HepG2 (cell line): ENCODE results near the gene RIT2. TPM values are rescaled to one million over a fixed set of nuclear protein-coding genes. Genes with fewer than 3 reads are reported as not detected.
A peak's percentile ranks its signal among the peaks of the same experiment; 100 is the strongest.

Experiments used
- ATAC-seq: fragments of 200-7000 bp; cut with Tn5 transposase; 3 replicates; pipeline ENCODE4 v1.9.1; 2020; ENCODE audit warnings: mild to moderate bottlenecking, moderate library complexity
- BruUV-seq: library from RNA; stranded (reverse); fragments of 400-500 nt; replicated peaks from 2 replicates; lab custom pipeline; 2021; lab: Mats Ljungman, UMichigan
- CTCF ChIA-PET: fragments of 300-600 bp; formaldehyde crosslinking; extraction: SDS; loops from one replicate; lab custom pipeline; 2021; ENCODE audit warnings: low total read pairs, inconsistent platforms, low intra/inter-chr PET ratio; lab: Yijun Ruan, JAX
- POLR2A ChIA-PET: fragments of 350-600 bp; sonication (Branson Sonifier 250); formaldehyde crosslinking; loops from one replicate; lab custom pipeline; 2020; ENCODE audit warnings: antibody characterized with exemption, inconsistent platforms; lab: Yijun Ruan, JAX
- DNase-seq: peaks from one replicate; pipeline ENCODE4 v3.0.0-alpha.2; 2015; ENCODE audit warnings: low spot score
- FAIRE-seq: peaks from 3 replicates; lab custom pipeline; 2011; peaks lifted over from hg19 to GRCh38; lab: Jason Lieb, UNC
- H2AFZ ChIP-seq: one replicate; pipeline ENCODE4 v1.6.1; 2011; ENCODE audit warnings: low read length, inconsistent platforms
- H3K27ac ChIP-seq: fragments of 300-600 bp; 3 replicates; pipeline ENCODE4 v1.8.0; 2011; ENCODE audit warnings: mixed run types, mild to moderate bottlenecking, mixed read lengths, low read length, inconsistent platforms; ENCODE audit not compliant: insufficient read depth; ENCODE audit errors: extremely low read length
- H3K27me3 ChIP-seq, 2 experiments: fragments of 200-600 bp in 1 of 2; 2 replicates in 1 of 2; 3 replicates in 1 of 2; pipeline versions ENCODE4 v1.6.0 to v1.8.0; 2011; ENCODE audit warnings: low read length in 2 of 2, mild to moderate bottlenecking in 2 of 2, moderate library complexity in 2 of 2, inconsistent platforms in 1 of 2; ENCODE audit not compliant: insufficient read depth in 2 of 2, control insufficient read depth in 1 of 2
- H3K36me3 ChIP-seq, 2 experiments: fragments of 200-600 bp in 1 of 2; replicated peaks in 1 of 2; 2 replicates in 1 of 2; 3 replicates in 1 of 2; pipeline versions ENCODE4 v1.5.1 to v1.8.0; 2011; ENCODE audit warnings: low read length in 2 of 2, inconsistent platforms in 1 of 2; ENCODE audit not compliant: insufficient read depth in 2 of 2, control insufficient read depth in 1 of 2
- H3K4me1 ChIP-seq: 2 replicates; pipeline ENCODE4 v1.5.1; 2012; ENCODE audit warnings: low read length, inconsistent platforms; ENCODE audit not compliant: insufficient read depth
- H3K4me2 ChIP-seq: 2 replicates; pipeline ENCODE4 v1.6.0; 2011; ENCODE audit warnings: low read depth, low read length, inconsistent platforms
- H3K4me3 ChIP-seq, 3 experiments: fragments of 200-600 bp in 1 of 3; sonication (generic), shearing (Covaris generic) in 1 of 3; replicated peaks in 1 of 3; 2 replicates each; pipeline ENCODE4 v1.5.1; 2011 to 2016; ENCODE audit warnings: low read length in 3 of 3, inconsistent platforms in 2 of 3, low read depth in 2 of 3, mild to moderate bottlenecking in 2 of 3, control low read depth in 1 of 3, mixed read lengths in 1 of 3; ENCODE audit not compliant: insufficient read depth in 1 of 3
- H3K79me2 ChIP-seq: one replicate; pipeline ENCODE4 v1.6.1; 2011; ENCODE audit warnings: low read length, inconsistent platforms; ENCODE audit not compliant: insufficient read depth
- H3K9ac ChIP-seq: 2 replicates; pipeline ENCODE4 v1.6.0; 2011; ENCODE audit warnings: mild to moderate bottlenecking, low read depth, low read length, inconsistent platforms; ENCODE audit not compliant: insufficient read depth
- H3K9me3 ChIP-seq: 2 replicates; pipeline ENCODE4 v1.5.1; 2012; ENCODE audit warnings: mild to moderate bottlenecking, low read length
- H4K20me1 ChIP-seq: 2 replicates; pipeline ENCODE4 v1.6.0; 2011; ENCODE audit warnings: inconsistent platforms, mild to moderate bottlenecking, low read length, moderate library complexity; ENCODE audit not compliant: insufficient read depth
- CEBPB ChIP-seq: IDR thresholded peaks from 2 replicates; pipeline ENCODE4 v1.6.1; 2011; ENCODE audit warnings: low read depth, low read length, improper control_type of control experiment, borderline replicate concordance
- HNRNPUL1 ChIP-seq: fragments of 200-400 bp; formaldehyde crosslinking; IDR thresholded peaks from 2 replicates; pipeline ENCODE4 v1.6.1; 2017; ENCODE audit warnings: low read depth, mild to moderate bottlenecking, low read length, moderate library complexity
- NFAT5 ChIP-seq: sonication (generic); formaldehyde crosslinking; IDR thresholded peaks from 2 replicates; pipeline ENCODE4 v1.4.0; 2020; ENCODE audit warnings: missing genetic modification reagents
- PAWR ChIP-seq: sonication (generic); formaldehyde crosslinking; IDR thresholded peaks from 2 replicates; pipeline ENCODE4 v1.4.0; 2020; ENCODE audit warnings: missing genetic modification reagents, mild to moderate bottlenecking, borderline replicate concordance
- PLRG1 ChIP-seq: fragments of 450-650 bp; conservative IDR thresholded peaks from 2 replicates; pipeline ENCODE4 v1.6.1; 2016
- RERE ChIP-seq: IDR thresholded peaks from 2 replicates; pipeline ENCODE4 v1.6.1; 2016; ENCODE audit warnings: low read depth, missing genetic modification reagents, missing compliant biosample characterization
- RXRA ChIP-seq: sonication (generic); formaldehyde crosslinking; IDR thresholded peaks from 2 replicates; pipeline ENCODE4 v1.5.1; 2020; ENCODE audit warnings: missing genetic modification reagents
- ZNF629 ChIP-seq: sonication (generic); formaldehyde crosslinking; conservative IDR thresholded peaks from 2 replicates; pipeline ENCODE4 v1.5.0; 2020; ENCODE audit warnings: missing genetic modification reagents
- WGBS: methylation state at CpG from one replicate; pipeline ENCODE4 v1.1.6; 2017; ENCODE audit warnings: low lambda C conversion rate; 5-methylcytosine and 5-hydroxymethylcytosine counted together
- in situ Hi-C: cut with HindIII; loops from 2 replicates; pipeline ENCODE4 v1.10.0; 2017; ENCODE audit warnings: low pct_unique_long_range_greater_than_20kb; ENCODE audit not compliant: extremely low pct_ligation_motif_present
- intact Hi-C: fragments of 100-400 bp; cut with micrococcal nuclease; formaldehyde crosslinking; loops from one replicate; pipeline ENCODE4 v1.10.0; 2022; ENCODE audit not compliant: unreplicated experiment
- polyA plus RNA-seq, 8 experiments: library from polyadenylated mRNA; depleted of rRNA in 3 of 8; stranded (reverse) in 7 of 8; unstranded in 1 of 8; fragments of >200 nt; fragmentation: Illumina TruSeq in 4 of 8; extraction: Trizol in 4 of 8; gene quantifications; 2 replicates each; pipeline versions ENCODE4 v1.2.1 to v1.2.3, GENCODE V29; 2011 to 2016; ENCODE audit warnings: low read depth in 4 of 8, missing spikeins in 1 of 8, mixed read lengths in 1 of 8; ENCODE audit not compliant: insufficient read depth in 1 of 8
- total RNA-seq, 5 experiments: library from RNA; depleted of rRNA; stranded (reverse); fragments of >200 nt; fragmentation: Illumina TruSeq; extraction: Trizol; gene quantifications; 2 replicates each; pipeline ENCODE4 v1.2.3, GENCODE V29; 2016; ENCODE audit warnings: low read depth in 1 of 5

The RIT2 gene
- total and polyA plus RNA-seq, 2 of the 13 experiments (the other 11 are each of a cell fraction or from before 2014, with no cell fraction given) = not detected

- H3K4me1 ChIP-seq = no peaks in the 10 kb centered on the region
- no peak overlapping the region for H2AFZ ChIP-seq
- CTCF ChIA-PET = no interaction called here
- 1% methylated on average over 2 of the region's 2 CpGs for WGBS
- ATAC-seq (no peak), DNase-seq (no peak), FAIRE-seq (no peak)
- no TSS peak for BruUV-seq
- H3K9ac ChIP-seq = no peak overlapping the region
- H4K20me1 ChIP-seq = no peaks in the 10 kb centered on the region
- H3K9me3 ChIP-seq = no peaks in the 10 kb centered on the region
- no peaks in the 10 kb centered on the region for H3K36me3 ChIP-seq
- no peaks in the 10 kb centered on the region for H3K79me2 ChIP-seq
- no peak overlapping the region for H3K27ac ChIP-seq
- intact Hi-C loops = no loop called here
- H3K4me3 ChIP-seq = no peak overlapping the region
- H3K4me2 ChIP-seq = no peak overlapping the region
- H3K27me3 ChIP-seq = no peaks in the 10 kb centered on the region
- TF ChIP-seq HNRNPUL1 (no peak), CEBPB (peak; percentile 50; the same call in 1 of the 2 replicates)
- TF ChIP-seq, all 625 proteins: peak for 1
- POLR2A ChIA-PET = no interaction called here
- in situ Hi-C loops = no loop called here
These were observed 102.5 kb downstream of the RIT2 start for GRCh38 chr18:43012951-43013350.

- ATAC-seq (no peak), DNase-seq (no peak), FAIRE-seq (no peak)
- no peak overlapping the region for H3K27ac ChIP-seq
- POLR2A ChIA-PET = no interaction called here
- H3K36me3 ChIP-seq = no peaks in the 10 kb centered on the region
- H3K4me3 ChIP-seq = no peak overlapping the region
- H4K20me1 ChIP-seq = no peaks in the 10 kb centered on the region
- in situ Hi-C loops (no loop called here), intact Hi-C loops (no loop called here)
- CTCF ChIA-PET = no interaction called here
- no peaks in the 10 kb centered on the region for H3K79me2 ChIP-seq
- H3K27me3 ChIP-seq = no peaks in the 10 kb centered on the region
- BruUV-seq = no TSS peak
- H3K9me3 ChIP-seq = no peaks in the 10 kb centered on the region
- no peak overlapping the region for H3K9ac ChIP-seq
- no peak overlapping the region for H3K4me2 ChIP-seq
- H3K4me1 ChIP-seq = no peaks in the 10 kb centered on the region
- WGBS = 0% methylated on average over 1 of the region's 1 CpG
- no peak overlapping the region for H2AFZ ChIP-seq
- no peak for TF ChIP-seq NFAT5 (CRISPR knock-in tag)
- no peak for TF ChIP-seq ZNF629 (CRISPR knock-in tag)
- TF ChIP-seq PLRG1 = no peak
- TF ChIP-seq RERE (CRISPR knock-in tag) = no peak
- TF ChIP-seq PAWR (CRISPR knock-in tag) = no peak
- TF ChIP-seq RXRA (CRISPR knock-in tag) = no peak
These were observed 104.9 kb downstream of the RIT2 start for GRCh38 chr18:43010611-43011010.
